ENCODE measurements around the gene COA4. TPM values are rescaled to one million over a fixed set of nuclear protein-coding genes. Genes with fewer than 3 reads are reported as not detected.

Gene COA4
- total RNA-seq, 1 experiment from 2014 or later, result 114 TPM

GRCh38 chr11:73889019-73889418 is 12.4 kb upstream of the COA4 start (continued):
- no peak for TF ChIP-seq HMGXB4 (CRISPR knock-in tag; IDR thresholded peaks at IDR 0.05)
- TF ChIP-seq E2F1 (CRISPR knock-in tag; IDR thresholded peaks at IDR 0.05), result no peak
- no peak for TF ChIP-seq IRF2 (CRISPR knock-in tag; IDR thresholded peaks at IDR 0.05; ENCODE audit: borderline replicate concordance, low read depth)
- no peak for TF ChIP-seq TP53 (CRISPR knock-in tag; IDR thresholded peaks at IDR 0.05)

GRCh38 chr11:73888244-73888643 is 11.6 kb upstream of the COA4 start:
- ChIA-PET CTCF (no interaction called here), POLR2A (no interaction called here)
- Mint-ChIP-seq H3K36me3 (peaks cover 20% of the 10 kb centered on the region), H3K9me3 (peaks cover 3% of the 10 kb centered on the region; the same call in 1 of the 2 replicates), H3K27ac (no peak overlapping the region), H3K4me3 (no peak overlapping the region), H3K4me1 (no peaks in the 10 kb centered on the region), H3K27me3 (ENCODE audit: low read depth) (no peaks in the 10 kb centered on the region)
- ATAC-seq (no peak), DNase-seq (ENCODE audit: low spot score) (no peak)
- TF ChIP-seq FOXJ3 (CRISPR knock-in tag; IDR thresholded peaks at IDR 0.05; ENCODE audit: borderline replicate concordance) (no peak), AR (CRISPR knock-in tag; IDR thresholded peaks at IDR 0.05) (no peak), CREB1 (CRISPR knock-in tag; IDR thresholded peaks at IDR 0.05) (no peak), MYBL2 (CRISPR knock-in tag; IDR thresholded peaks at IDR 0.05) (no peak), GRHL2 (CRISPR knock-in tag; IDR thresholded peaks at IDR 0.05; ENCODE audit: insufficient replicate concordance, severe bottlenecking) (no peak), ZSCAN18 (CRISPR knock-in tag; IDR thresholded peaks at IDR 0.05) (no peak), E2F1 (CRISPR knock-in tag; IDR thresholded peaks at IDR 0.05) (no peak), ZNF219 (CRISPR knock-in tag; IDR thresholded peaks at IDR 0.05; ENCODE audit: borderline replicate concordance) (no peak), ZNF671 (CRISPR knock-in tag; IDR thresholded peaks at IDR 0.05) (no peak), USF1 (CRISPR knock-in tag; IDR thresholded peaks at IDR 0.05) (no peak), RORB (CRISPR knock-in tag; IDR thresholded peaks at IDR 0.05) (no peak), USF2 (CRISPR knock-in tag; IDR thresholded peaks at IDR 0.05) (no peak), HMGXB4 (CRISPR knock-in tag; IDR thresholded peaks at IDR 0.05) (no peak), SMAD3 (CRISPR knock-in tag; IDR thresholded peaks at IDR 0.05; ENCODE audit: borderline replicate concordance) (no peak), ETV6 (CRISPR knock-in tag; IDR thresholded peaks at IDR 0.05) (no peak)
